ENCODE data around the gene FAM149B1.

FAM149B1 gene

DNA sequence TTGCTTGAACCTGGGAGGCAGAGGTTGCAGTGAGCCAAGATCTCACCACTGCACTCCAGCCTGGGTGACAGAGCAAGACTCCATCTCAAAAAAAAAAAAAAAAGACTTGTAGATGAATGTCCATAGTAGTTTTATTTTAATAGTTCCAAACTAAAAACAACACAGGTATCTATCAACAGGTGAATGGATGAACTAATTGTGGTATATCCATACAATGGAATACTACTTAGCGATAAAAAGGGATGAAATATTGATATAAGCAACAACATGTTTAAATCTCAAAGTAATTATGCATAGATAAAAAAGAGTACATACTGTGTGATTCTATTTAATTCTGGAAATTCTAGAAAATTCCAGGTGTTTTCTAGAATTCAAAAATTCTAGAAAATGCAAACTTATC is 122.0 kb downstream of the FAM149B1 start:
- DNase-seq, result no peak

DNA sequence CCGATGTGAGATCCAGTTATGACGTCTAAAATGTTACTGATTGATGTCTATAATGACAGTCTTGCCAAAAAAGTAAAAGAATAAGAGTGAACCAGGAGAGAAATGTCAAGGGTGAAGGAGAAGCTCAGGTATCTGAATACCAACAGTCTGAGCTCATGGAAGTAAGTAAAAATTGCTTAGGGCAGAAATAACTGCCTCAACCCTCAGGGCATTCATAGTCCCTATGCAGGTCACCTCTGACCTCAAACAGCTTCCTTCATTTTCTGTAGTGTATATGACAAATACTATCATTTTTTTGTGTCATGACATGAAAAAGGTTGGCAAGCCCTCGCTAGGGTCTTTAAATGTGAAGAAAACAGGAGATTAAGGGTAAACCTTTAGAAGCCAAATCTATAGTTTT is 125.5 kb downstream of the FAM149B1 start:
- no peak for DNase-seq

Measured in NCI-H446 (cell line).